H9 (cell line): ENCODE data around the gene TOR4A. TPM values are rescaled to one million over a fixed set of nuclear protein-coding genes. Genes with fewer than 3 reads are reported as not detected.
"Not testable (repeated sequence)": the region's sequence is repeated elsewhere in the genome, so short reads cannot be mapped to it uniquely, and the experiment has no call there.

ENCODE experiments used
- DNase-seq: peaks from one replicate; pipeline ENCODE4 v3.0.0-alpha.2; 2017
- H2AFZ ChIP-seq: one replicate; pipeline ENCODE4 v1.6.1; 2013; ENCODE audit warnings: mild to moderate bottlenecking, low read length, control low read depth, moderate library complexity
- H2AK5ac ChIP-seq: 2 replicates; pipeline ENCODE4 v1.6.1; 2013; ENCODE audit warnings: low read length, control low read depth, mixed read lengths; ENCODE audit not compliant: insufficient read length
- H2BK120ac ChIP-seq: one replicate; pipeline ENCODE4 v1.6.1; 2013; ENCODE audit warnings: low read depth, mild to moderate bottlenecking, low read length, control low read depth, inconsistent platforms; ENCODE audit not compliant: poor library complexity, severe bottlenecking
- H2BK12ac ChIP-seq: 2 replicates; pipeline ENCODE4 v1.6.1; 2013; ENCODE audit warnings: low read length, control low read depth, mixed read lengths, low read depth; ENCODE audit not compliant: insufficient read length
- H2BK15ac ChIP-seq: 2 replicates; pipeline ENCODE4 v1.6.1; 2013; ENCODE audit warnings: low read depth, low read length, control low read depth
- H2BK20ac ChIP-seq: one replicate; pipeline ENCODE4 v1.6.1; 2013; ENCODE audit warnings: low read depth, mild to moderate bottlenecking, low read length, control low read depth, inconsistent platforms; ENCODE audit not compliant: poor library complexity, severe bottlenecking
- H2BK5ac ChIP-seq: 2 replicates; pipeline ENCODE4 v1.6.1; 2013; ENCODE audit warnings: low read length, control low read depth, mixed read lengths; ENCODE audit not compliant: insufficient read length
- H3K14ac ChIP-seq: 2 replicates; pipeline ENCODE4 v1.6.1; 2013; ENCODE audit warnings: low read length, control low read depth; ENCODE audit not compliant: insufficient read depth
- H3K18ac ChIP-seq: 2 replicates; pipeline ENCODE4 v1.6.1; 2013; ENCODE audit warnings: low read depth, mild to moderate bottlenecking, mixed read lengths, low read length, control low read depth; ENCODE audit not compliant: insufficient read length
- H3K23ac ChIP-seq: 2 replicates; pipeline ENCODE4 v1.6.1; 2013; ENCODE audit warnings: low read length, control low read depth, mixed read lengths, low read depth; ENCODE audit not compliant: insufficient read length
- H3K23me2 ChIP-seq: 2 replicates; pipeline ENCODE4 v1.6.1; 2013; ENCODE audit warnings: low read depth, mild to moderate bottlenecking, mixed read lengths, low read length, control low read depth; ENCODE audit not compliant: insufficient read length, poor library complexity, severe bottlenecking
- H3K27ac ChIP-seq: 2 replicates; pipeline ENCODE4 v1.5.1; 2013; ENCODE audit warnings: low read length, control low read depth, mixed read lengths, low read depth; ENCODE audit not compliant: insufficient read length
- H3K27me3 ChIP-seq: 2 replicates; pipeline ENCODE4 v1.6.1; 2013; ENCODE audit warnings: low read length, control low read depth, inconsistent platforms; ENCODE audit not compliant: insufficient read depth
- H3K4ac ChIP-seq: 2 replicates; pipeline ENCODE4 v1.6.1; 2013; ENCODE audit warnings: low read depth, mild to moderate bottlenecking, control low read depth, inconsistent platforms, low read length, moderate library complexity
- H3K4me1 ChIP-seq: 2 replicates; pipeline ENCODE4 v1.6.1; 2013; ENCODE audit warnings: low read length, control low read depth, inconsistent platforms; ENCODE audit not compliant: insufficient read depth
- H3K4me2 ChIP-seq: 2 replicates; pipeline ENCODE4 v1.6.1; 2013; ENCODE audit warnings: low read length, control low read depth, mixed read lengths; ENCODE audit not compliant: insufficient read length, insufficient read depth
- H3K56ac ChIP-seq: 2 replicates; pipeline ENCODE4 v1.6.1; 2013; ENCODE audit warnings: low read depth, mild to moderate bottlenecking, mixed read lengths, low read length, control low read depth; ENCODE audit not compliant: insufficient read length
- H3K79me1 ChIP-seq: 2 replicates; pipeline ENCODE4 v1.6.1; 2013; ENCODE audit warnings: low read depth, mild to moderate bottlenecking, moderate library complexity, low read length, control low read depth, inconsistent platforms; ENCODE audit not compliant: insufficient read depth, poor library complexity, severe bottlenecking
- H3K79me2 ChIP-seq: 2 replicates; pipeline ENCODE4 v1.6.1; 2013; ENCODE audit warnings: low read length, control low read depth, inconsistent platforms; ENCODE audit not compliant: insufficient read depth
- H3K9ac ChIP-seq: 2 replicates; pipeline ENCODE4 v1.6.1; 2013; ENCODE audit warnings: low read length, control low read depth, mixed read lengths; ENCODE audit not compliant: insufficient read length; ENCODE audit errors: extremely low read depth
- H3K9me3 ChIP-seq: one replicate; pipeline ENCODE4 v1.6.1; 2013; ENCODE audit warnings: low read depth, low read length, inconsistent platforms; ENCODE audit not compliant: control insufficient read depth
- H3T11ph ChIP-seq: one replicate; pipeline ENCODE4 v1.6.1; 2013; ENCODE audit warnings: mild to moderate bottlenecking, low read length, control low read depth, inconsistent platforms
- H4K20me1 ChIP-seq: one replicate; pipeline ENCODE4 v1.6.1; 2013; ENCODE audit not compliant: control insufficient read depth, insufficient read length, insufficient read depth
- H4K5ac ChIP-seq: 2 replicates; pipeline ENCODE4 v1.6.1; 2013; ENCODE audit warnings: low read depth, mild to moderate bottlenecking, mixed read lengths, low read length, control low read depth; ENCODE audit not compliant: insufficient read length
- H4K8ac ChIP-seq: replicated peaks from 2 replicates; pipeline ENCODE4 v1.6.1; 2013; ENCODE audit warnings: low read length, control low read depth, mixed read lengths, low read depth; ENCODE audit not compliant: insufficient read length
- H4K91ac ChIP-seq: 2 replicates; pipeline ENCODE4 v1.6.1; 2013; ENCODE audit warnings: low read depth, mild to moderate bottlenecking, moderate library complexity, mixed read lengths, low read length, control low read depth; ENCODE audit not compliant: insufficient read length
- H3K27ac Mint-ChIP-seq, 3 experiments: 2 replicates in 2 of 3; 3 replicates in 1 of 3; pipeline ENCODE4 v1.8.0; 2020 to 2021; ENCODE audit warnings: mixed read lengths in 3 of 3, mild to moderate bottlenecking in 1 of 3, moderate library complexity in 1 of 3
- H3K27me3 Mint-ChIP-seq: 2 replicates; pipeline ENCODE4 v1.8.0; 2021; ENCODE audit warnings: low read depth, mild to moderate bottlenecking, moderate library complexity, mixed read lengths
- H3K36me3 Mint-ChIP-seq, 3 experiments: 2 replicates in 2 of 3; 3 replicates in 1 of 3; pipeline ENCODE4 v1.8.0; 2020 to 2021; ENCODE audit warnings: low read depth in 3 of 3, mixed read lengths in 3 of 3; ENCODE audit not compliant: insufficient read depth in 1 of 3
- H3K4me1 Mint-ChIP-seq, 2 experiments: 2 replicates each; pipeline ENCODE4 v1.8.0; 2020; ENCODE audit warnings: mixed read lengths in 2 of 2
- H3K4me3 Mint-ChIP-seq, 2 experiments: 2 replicates in 1 of 2; 3 replicates in 1 of 2; pipeline ENCODE4 v1.8.0; 2020 to 2021; ENCODE audit warnings: mild to moderate bottlenecking in 2 of 2, mixed read lengths in 2 of 2, moderate library complexity in 1 of 2
- H3K9me3 Mint-ChIP-seq, 2 experiments: 2 replicates in 1 of 2; 3 replicates in 1 of 2; pipeline ENCODE4 v1.8.0; 2020; ENCODE audit warnings: mild to moderate bottlenecking in 2 of 2, mixed read lengths in 2 of 2, moderate library complexity in 1 of 2
- WGBS: extraction: QIAGEN DNeasy Blood & Tissue Kit; methylation state at CpG from one replicate; pipeline ENCODE4 v1.1.7; 2013; ENCODE audit warnings: missing lambda C conversion rate, low lambda C conversion rate, mixed read lengths; ENCODE audit not compliant: insufficient read length; ENCODE audit errors: extremely low coverage; 5-methylcytosine and 5-hydroxymethylcytosine counted together
- total RNA-seq: library from RNA; stranded (reverse); gene quantifications from 2 replicates; pipeline ENCODE4 v1.2.1, GENCODE V29; 2021
- TF ChIP-seq, protein P1 (sequence below): fragments of 200-600 bp; sonication (generic); conservative IDR thresholded peaks from 3 replicates; pipeline ENCODE4 v1.8.0; 2021; ENCODE audit warnings: antibody characterized with exemption, mild to moderate bottlenecking

TOR4A gene
- total RNA-seq, 1 experiment from 2014 or later = 6.2 TPM

DNA sequence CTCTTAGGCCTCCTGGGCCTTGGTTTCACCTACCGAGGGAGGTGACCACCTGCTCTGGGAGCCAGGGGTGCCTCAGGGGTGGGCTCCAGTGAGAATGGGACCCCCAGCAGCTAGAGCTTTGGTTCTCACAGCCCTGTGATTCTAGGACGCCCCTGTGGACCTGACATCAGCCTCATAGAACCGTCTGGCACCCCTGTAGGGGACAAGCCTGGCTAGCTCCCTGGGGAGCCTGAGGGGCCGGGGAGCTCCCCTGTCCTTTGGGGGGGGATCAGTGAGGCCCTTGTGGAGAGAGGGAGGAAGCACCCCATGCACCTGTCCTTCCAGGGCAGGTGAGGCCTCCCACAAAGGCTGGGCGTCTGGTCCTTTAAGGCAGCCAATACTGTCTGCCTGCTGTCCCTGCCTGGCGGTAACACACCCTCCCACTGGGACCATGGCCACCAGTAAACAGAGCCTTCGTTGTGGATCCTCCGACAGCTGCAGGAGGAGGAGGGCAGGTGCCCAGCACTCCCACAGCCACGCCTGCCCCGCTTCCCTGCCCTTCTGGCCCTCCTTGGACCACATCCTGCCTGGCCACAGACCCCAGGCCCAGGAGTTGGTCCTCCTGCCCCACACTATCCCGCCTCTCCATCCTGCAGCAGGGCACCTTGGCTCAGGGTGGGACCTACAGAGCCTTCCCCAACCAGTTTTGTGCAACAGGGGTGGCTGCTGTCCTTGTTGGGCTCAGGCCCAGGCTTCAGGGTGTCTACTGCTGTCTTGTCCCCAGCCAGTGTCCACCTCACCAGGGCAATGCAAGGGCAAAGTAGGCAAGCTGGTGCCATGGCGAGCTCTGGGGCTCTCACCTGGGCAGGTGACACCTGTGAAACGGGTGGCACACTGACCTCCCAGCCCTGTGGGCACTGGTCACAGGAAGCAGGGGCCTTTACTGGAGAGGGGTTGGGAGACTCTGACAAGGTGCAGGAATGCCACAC is 39.5 kb upstream of the TOR4A start:
- no peak overlapping the region for H3T11ph ChIP-seq
- no peak overlapping the region for H3K4me2 ChIP-seq
- H2BK120ac ChIP-seq = no peak overlapping the region
- Mint-ChIP-seq H3K27ac (no peak overlapping the region), H3K4me1 (peaks cover 20 to 30% of the 10 kb centered on the region in 2 experiments), H3K4me3 (peak overlapping the region in 1 of 2 experiments; percentile 26; a peak in 2 of 5 replicates), H3K36me3 (peaks cover 16 to 17% (median 16%) of the 10 kb centered on the region in 3 experiments), H3K9me3 (no peaks in the 10 kb centered on the region; a peak in 2 of 5 replicates), H3K27me3 (peaks cover 7% of the 10 kb centered on the region)
- H3K4ac ChIP-seq = no peak overlapping the region
- H3K23ac ChIP-seq = no peak overlapping the region
- WGBS = no CpG with 5 or more reads among the region's 13 CpGs
- H2BK5ac ChIP-seq = no peak overlapping the region
- H2BK20ac ChIP-seq = no peak overlapping the region
- H3K56ac ChIP-seq = no peak overlapping the region
- no peak overlapping the region for H3K18ac ChIP-seq
- no peak overlapping the region for H2AFZ ChIP-seq
- H3K27ac ChIP-seq = no peak overlapping the region
- peaks cover 3% of the 10 kb centered on the region; the same call in 1 of the 2 replicates for H3K4me1 ChIP-seq
- no peak overlapping the region for H2BK15ac ChIP-seq
- no peak overlapping the region for H3K14ac ChIP-seq
- H4K91ac ChIP-seq = no peak overlapping the region
- H2BK12ac ChIP-seq = no peak overlapping the region
- no peak overlapping the region for H4K5ac ChIP-seq
- DNase-seq = no peak
- H3K9ac ChIP-seq = no peak overlapping the region
- no peak overlapping the region for H4K8ac ChIP-seq
- H2AK5ac ChIP-seq = no peak overlapping the region
- no peaks in the 10 kb centered on the region for H3K79me2 ChIP-seq
- TF ChIP-seq, protein P1, sequence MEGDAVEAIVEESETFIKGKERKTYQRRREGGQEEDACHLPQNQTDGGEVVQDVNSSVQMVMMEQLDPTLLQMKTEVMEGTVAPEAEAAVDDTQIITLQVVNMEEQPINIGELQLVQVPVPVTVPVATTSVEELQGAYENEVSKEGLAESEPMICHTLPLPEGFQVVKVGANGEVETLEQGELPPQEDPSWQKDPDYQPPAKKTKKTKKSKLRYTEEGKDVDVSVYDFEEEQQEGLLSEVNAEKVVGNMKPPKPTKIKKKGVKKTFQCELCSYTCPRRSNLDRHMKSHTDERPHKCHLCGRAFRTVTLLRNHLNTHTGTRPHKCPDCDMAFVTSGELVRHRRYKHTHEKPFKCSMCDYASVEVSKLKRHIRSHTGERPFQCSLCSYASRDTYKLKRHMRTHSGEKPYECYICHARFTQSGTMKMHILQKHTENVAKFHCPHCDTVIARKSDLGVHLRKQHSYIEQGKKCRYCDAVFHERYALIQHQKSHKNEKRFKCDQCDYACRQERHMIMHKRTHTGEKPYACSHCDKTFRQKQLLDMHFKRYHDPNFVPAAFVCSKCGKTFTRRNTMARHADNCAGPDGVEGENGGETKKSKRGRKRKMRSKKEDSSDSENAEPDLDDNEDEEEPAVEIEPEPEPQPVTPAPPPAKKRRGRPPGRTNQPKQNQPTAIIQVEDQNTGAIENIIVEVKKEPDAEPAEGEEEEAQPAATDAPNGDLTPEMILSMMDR = no peak
- H4K20me1 ChIP-seq = no peaks in the 10 kb centered on the region
- peaks cover 12% of the 10 kb centered on the region for H3K23me2 ChIP-seq
- H3K27me3 ChIP-seq = no peaks in the 10 kb centered on the region
- H3K79me1 ChIP-seq = no peaks in the 10 kb centered on the region
- H3K9me3 ChIP-seq = no peaks in the 10 kb centered on the region

DNA sequence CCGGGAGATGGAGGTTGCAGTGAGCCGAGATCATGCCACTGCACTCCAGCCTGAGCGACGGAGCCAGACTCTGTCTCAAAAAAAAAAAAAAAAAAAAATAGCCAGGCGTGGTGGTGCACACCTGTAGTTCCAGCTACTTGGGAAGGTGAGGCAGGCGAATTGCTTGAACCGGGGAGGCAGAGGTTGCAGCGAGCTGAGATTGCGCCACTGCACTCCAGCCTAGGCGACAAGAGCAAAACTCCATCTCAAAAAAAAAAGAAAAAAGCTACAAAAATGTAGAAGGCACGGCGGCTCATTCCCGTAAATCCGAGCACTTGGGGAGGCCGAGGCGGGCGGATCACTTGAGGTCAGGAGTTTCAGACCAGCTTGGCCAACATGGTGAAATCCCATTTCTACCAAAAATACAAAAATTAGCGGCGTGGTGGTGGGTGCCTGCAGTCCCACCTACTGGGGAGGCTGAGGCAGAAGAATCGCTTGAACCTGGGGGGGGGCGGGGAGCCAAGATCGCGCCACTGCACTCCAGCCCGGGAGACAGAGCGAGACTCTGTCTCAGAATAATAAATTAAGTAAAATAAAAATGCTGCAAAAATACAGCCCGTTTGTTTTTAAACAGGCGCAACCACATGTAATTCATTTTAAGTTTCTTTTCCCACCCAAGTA is 37.9 kb upstream of the TOR4A start:
- H2BK20ac ChIP-seq, H2AK5ac ChIP-seq, H2BK15ac ChIP-seq, H4K5ac ChIP-seq, H2BK120ac ChIP-seq, H3K4me1 ChIP-seq, H3K56ac ChIP-seq, H3K27me3 Mint-ChIP-seq, H3K79me2 ChIP-seq, H3K14ac ChIP-seq, H3K27me3 ChIP-seq, H3T11ph ChIP-seq, H3K18ac ChIP-seq, H2AFZ ChIP-seq, H3K79me1 ChIP-seq, H4K20me1 ChIP-seq, H3K4ac ChIP-seq, H3K23ac ChIP-seq, H2BK5ac ChIP-seq, H4K91ac ChIP-seq, H3K9ac ChIP-seq, H3K9me3 ChIP-seq, H3K9me3 Mint-ChIP-seq, H4K8ac ChIP-seq, DNase-seq, H3K27ac ChIP-seq, H2BK12ac ChIP-seq: not testable (repeated sequence)
- Mint-ChIP-seq H3K27ac (peak overlapping the region in 1 of 3 experiments; percentile 53; a peak in 1 of 7 replicates), H3K4me1 (peaks cover 28 to 45% of the 10 kb centered on the region in 2 experiments), H3K4me3 (peak overlapping the region; percentile 74 to 86), H3K36me3 (peaks cover 19 to 26% (median 24%) of the 10 kb centered on the region in 3 experiments)
- Histone ChIP-seq H3K23me2 (peaks cover 12% of the 10 kb centered on the region), H3K4me2 (peak overlapping the region; percentile 7)
- no CpG with 5 or more reads among the region's 27 CpGs for WGBS
